GM23338 (cell line): ENCODE data around the gene ATP2A3.

Experiments used
- EZH2 ChIP-seq: fragments of 200-600 bp; sonication (generic); IDR thresholded peaks from one replicate; pipeline ENCODE4 v1.8.0; 2017; ENCODE audit warnings: antibody characterized with exemption, mild to moderate bottlenecking, low read depth; ENCODE audit not compliant: unreplicated experiment
- POLR2AphosphoS5 ChIP-seq: IDR thresholded peaks from 2 replicates; pipeline ENCODE4 v1.6.1; 2016; ENCODE audit warnings: antibody characterized with exemption, low read depth
- TF ChIP-seq, protein P1 (sequence below), 2 experiments: fragments of 200-600 bp in 1 of 2; sonication (generic) in 1 of 2; conservative IDR thresholded peaks; 2 replicates each; pipeline versions ENCODE4 v1.5.1 to v1.6.1; 2016 to 2017; ENCODE audit warnings: antibody characterized with exemption in 2 of 2, low read depth in 2 of 2, mild to moderate bottlenecking in 2 of 2, moderate library complexity in 1 of 2
- TF ChIP-seq, protein P2 (sequence below): fragments of 250-450 bp; sonication (Bioruptor Pico); IDR thresholded peaks from 2 replicates; pipeline ENCODE4 v1.5.0; 2020; ENCODE audit warnings: mild to moderate bottlenecking, moderate library complexity

DNA sequence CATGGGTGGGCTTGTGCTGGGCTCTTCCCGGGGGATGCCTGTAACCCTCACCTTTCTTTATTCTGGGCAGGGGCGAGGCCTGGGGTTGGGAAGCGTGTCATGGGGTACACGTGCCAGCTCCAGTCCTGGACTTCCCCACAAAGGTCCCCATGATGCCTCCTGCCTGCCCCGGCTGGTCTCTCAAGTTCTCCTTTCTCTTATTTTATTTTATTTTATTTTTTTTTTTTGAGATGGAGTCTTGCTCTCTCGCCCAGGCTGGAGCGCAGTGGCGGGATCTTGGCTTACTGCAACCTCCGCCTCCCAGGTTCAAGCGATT, 8.6 kb downstream of the ATP2A3 start:
- TF ChIP-seq, protein P1, sequence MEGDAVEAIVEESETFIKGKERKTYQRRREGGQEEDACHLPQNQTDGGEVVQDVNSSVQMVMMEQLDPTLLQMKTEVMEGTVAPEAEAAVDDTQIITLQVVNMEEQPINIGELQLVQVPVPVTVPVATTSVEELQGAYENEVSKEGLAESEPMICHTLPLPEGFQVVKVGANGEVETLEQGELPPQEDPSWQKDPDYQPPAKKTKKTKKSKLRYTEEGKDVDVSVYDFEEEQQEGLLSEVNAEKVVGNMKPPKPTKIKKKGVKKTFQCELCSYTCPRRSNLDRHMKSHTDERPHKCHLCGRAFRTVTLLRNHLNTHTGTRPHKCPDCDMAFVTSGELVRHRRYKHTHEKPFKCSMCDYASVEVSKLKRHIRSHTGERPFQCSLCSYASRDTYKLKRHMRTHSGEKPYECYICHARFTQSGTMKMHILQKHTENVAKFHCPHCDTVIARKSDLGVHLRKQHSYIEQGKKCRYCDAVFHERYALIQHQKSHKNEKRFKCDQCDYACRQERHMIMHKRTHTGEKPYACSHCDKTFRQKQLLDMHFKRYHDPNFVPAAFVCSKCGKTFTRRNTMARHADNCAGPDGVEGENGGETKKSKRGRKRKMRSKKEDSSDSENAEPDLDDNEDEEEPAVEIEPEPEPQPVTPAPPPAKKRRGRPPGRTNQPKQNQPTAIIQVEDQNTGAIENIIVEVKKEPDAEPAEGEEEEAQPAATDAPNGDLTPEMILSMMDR (conservative IDR thresholded peaks at IDR 0.05; ENCODE audit: low read depth in 2 of 2): no peak
- TF ChIP-seq, protein P2, sequence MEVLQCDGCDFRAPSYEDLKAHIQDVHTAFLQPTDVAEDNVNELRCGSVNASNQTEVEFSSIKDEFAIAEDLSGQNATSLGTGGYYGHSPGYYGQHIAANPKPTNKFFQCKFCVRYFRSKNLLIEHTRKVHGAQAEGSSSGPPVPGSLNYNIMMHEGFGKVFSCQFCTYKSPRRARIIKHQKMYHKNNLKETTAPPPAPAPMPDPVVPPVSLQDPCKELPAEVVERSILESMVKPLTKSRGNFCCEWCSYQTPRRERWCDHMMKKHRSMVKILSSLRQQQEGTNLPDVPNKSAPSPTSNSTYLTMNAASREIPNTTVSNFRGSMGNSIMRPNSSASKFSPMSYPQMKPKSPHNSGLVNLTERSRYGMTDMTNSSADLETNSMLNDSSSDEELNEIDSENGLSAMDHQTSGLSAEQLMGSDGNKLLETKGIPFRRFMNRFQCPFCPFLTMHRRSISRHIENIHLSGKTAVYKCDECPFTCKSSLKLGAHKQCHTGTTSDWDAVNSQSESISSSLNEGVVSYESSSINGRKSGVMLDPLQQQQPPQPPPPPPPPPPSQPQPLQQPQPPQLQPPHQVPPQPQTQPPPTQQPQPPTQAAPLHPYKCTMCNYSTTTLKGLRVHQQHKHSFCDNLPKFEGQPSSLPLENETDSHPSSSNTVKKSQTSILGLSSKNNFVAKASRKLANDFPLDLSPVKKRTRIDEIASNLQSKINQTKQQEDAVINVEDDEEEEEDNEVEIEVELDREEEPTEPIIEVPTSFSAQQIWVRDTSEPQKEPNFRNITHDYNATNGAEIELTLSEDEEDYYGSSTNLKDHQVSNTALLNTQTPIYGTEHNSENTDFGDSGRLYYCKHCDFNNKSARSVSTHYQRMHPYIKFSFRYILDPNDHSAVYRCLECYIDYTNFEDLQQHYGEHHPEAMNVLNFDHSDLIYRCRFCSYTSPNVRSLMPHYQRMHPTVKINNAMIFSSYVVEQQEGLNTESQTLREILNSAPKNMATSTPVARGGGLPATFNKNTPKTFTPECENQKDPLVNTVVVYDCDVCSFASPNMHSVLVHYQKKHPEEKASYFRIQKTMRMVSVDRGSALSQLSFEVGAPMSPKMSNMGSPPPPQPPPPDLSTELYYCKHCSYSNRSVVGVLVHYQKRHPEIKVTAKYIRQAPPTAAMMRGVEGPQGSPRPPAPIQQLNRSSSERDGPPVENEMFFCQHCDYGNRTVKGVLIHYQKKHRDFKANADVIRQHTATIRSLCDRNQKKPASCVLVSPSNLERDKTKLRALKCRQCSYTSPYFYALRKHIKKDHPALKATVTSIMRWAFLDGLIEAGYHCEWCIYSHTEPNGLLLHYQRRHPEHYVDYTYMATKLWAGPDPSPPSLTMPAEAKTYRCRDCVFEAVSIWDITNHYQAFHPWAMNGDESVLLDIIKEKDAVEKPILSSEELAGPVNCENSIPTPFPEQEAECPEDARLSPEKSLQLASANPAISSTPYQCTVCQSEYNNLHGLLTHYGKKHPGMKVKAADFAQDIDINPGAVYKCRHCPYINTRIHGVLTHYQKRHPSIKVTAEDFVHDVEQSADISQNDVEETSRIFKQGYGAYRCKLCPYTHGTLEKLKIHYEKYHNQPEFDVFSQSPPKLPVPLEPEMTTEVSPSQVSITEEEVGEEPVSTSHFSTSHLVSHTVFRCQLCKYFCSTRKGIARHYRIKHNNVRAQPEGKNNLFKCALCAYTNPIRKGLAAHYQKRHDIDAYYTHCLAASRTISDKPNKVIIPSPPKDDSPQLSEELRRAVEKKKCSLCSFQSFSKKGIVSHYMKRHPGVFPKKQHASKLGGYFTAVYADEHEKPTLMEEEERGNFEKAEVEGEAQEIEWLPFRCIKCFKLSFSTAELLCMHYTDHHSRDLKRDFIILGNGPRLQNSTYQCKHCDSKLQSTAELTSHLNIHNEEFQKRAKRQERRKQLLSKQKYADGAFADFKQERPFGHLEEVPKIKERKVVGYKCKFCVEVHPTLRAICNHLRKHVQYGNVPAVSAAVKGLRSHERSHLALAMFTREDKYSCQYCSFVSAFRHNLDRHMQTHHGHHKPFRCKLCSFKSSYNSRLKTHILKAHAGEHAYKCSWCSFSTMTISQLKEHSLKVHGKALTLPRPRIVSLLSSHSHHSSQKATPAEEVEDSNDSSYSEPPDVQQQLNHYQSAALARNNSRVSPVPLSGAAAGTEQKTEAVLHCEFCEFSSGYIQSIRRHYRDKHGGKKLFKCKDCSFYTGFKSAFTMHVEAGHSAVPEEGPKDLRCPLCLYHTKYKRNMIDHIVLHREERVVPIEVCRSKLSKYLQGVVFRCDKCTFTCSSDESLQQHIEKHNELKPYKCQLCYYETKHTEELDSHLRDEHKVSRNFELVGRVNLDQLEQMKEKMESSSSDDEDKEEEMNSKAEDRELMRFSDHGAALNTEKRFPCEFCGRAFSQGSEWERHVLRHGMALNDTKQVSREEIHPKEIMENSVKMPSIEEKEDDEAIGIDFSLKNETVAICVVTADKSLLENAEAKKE (CRISPR knock-in tag): no peak
- TF ChIP-seq POLR2AphosphoS5 (no peak), EZH2 (no peak)
